H9 (cell line): ENCODE measurements around the gene MGP. TPM values are rescaled to one million over a fixed set of nuclear protein-coding genes. Genes with fewer than 3 reads are reported as not detected.

ENCODE experiments used
- DNase-seq: peaks from one replicate; pipeline ENCODE4 v3.0.0-alpha.2; 2017
- H2AFZ ChIP-seq: one replicate; pipeline ENCODE4 v1.6.1; 2013; ENCODE audit warnings: mild to moderate bottlenecking, low read length, control low read depth, moderate library complexity
- H2AK5ac ChIP-seq: 2 replicates; pipeline ENCODE4 v1.6.1; 2013; ENCODE audit warnings: low read length, control low read depth, mixed read lengths; ENCODE audit not compliant: insufficient read length
- H2BK120ac ChIP-seq: one replicate; pipeline ENCODE4 v1.6.1; 2013; ENCODE audit warnings: low read depth, mild to moderate bottlenecking, low read length, control low read depth, inconsistent platforms; ENCODE audit not compliant: poor library complexity, severe bottlenecking
- H2BK12ac ChIP-seq: 2 replicates; pipeline ENCODE4 v1.6.1; 2013; ENCODE audit warnings: low read length, control low read depth, mixed read lengths, low read depth; ENCODE audit not compliant: insufficient read length
- H2BK15ac ChIP-seq: 2 replicates; pipeline ENCODE4 v1.6.1; 2013; ENCODE audit warnings: low read depth, low read length, control low read depth
- H2BK20ac ChIP-seq: one replicate; pipeline ENCODE4 v1.6.1; 2013; ENCODE audit warnings: low read depth, mild to moderate bottlenecking, low read length, control low read depth, inconsistent platforms; ENCODE audit not compliant: poor library complexity, severe bottlenecking
- H2BK5ac ChIP-seq: 2 replicates; pipeline ENCODE4 v1.6.1; 2013; ENCODE audit warnings: low read length, control low read depth, mixed read lengths; ENCODE audit not compliant: insufficient read length
- H3K14ac ChIP-seq: 2 replicates; pipeline ENCODE4 v1.6.1; 2013; ENCODE audit warnings: low read length, control low read depth; ENCODE audit not compliant: insufficient read depth
- H3K18ac ChIP-seq: 2 replicates; pipeline ENCODE4 v1.6.1; 2013; ENCODE audit warnings: low read depth, mild to moderate bottlenecking, mixed read lengths, low read length, control low read depth; ENCODE audit not compliant: insufficient read length
- H3K23ac ChIP-seq: 2 replicates; pipeline ENCODE4 v1.6.1; 2013; ENCODE audit warnings: low read length, control low read depth, mixed read lengths, low read depth; ENCODE audit not compliant: insufficient read length
- H3K23me2 ChIP-seq: 2 replicates; pipeline ENCODE4 v1.6.1; 2013; ENCODE audit warnings: low read depth, mild to moderate bottlenecking, mixed read lengths, low read length, control low read depth; ENCODE audit not compliant: insufficient read length, poor library complexity, severe bottlenecking
- H3K27ac ChIP-seq: 2 replicates; pipeline ENCODE4 v1.5.1; 2013; ENCODE audit warnings: low read length, control low read depth, mixed read lengths, low read depth; ENCODE audit not compliant: insufficient read length
- H3K27me3 ChIP-seq: 2 replicates; pipeline ENCODE4 v1.6.1; 2013; ENCODE audit warnings: low read length, control low read depth, inconsistent platforms; ENCODE audit not compliant: insufficient read depth
- H3K4ac ChIP-seq: 2 replicates; pipeline ENCODE4 v1.6.1; 2013; ENCODE audit warnings: low read depth, mild to moderate bottlenecking, control low read depth, inconsistent platforms, low read length, moderate library complexity
- H3K4me1 ChIP-seq: 2 replicates; pipeline ENCODE4 v1.6.1; 2013; ENCODE audit warnings: low read length, control low read depth, inconsistent platforms; ENCODE audit not compliant: insufficient read depth
- H3K4me2 ChIP-seq: 2 replicates; pipeline ENCODE4 v1.6.1; 2013; ENCODE audit warnings: low read length, control low read depth, mixed read lengths; ENCODE audit not compliant: insufficient read length, insufficient read depth
- H3K56ac ChIP-seq: 2 replicates; pipeline ENCODE4 v1.6.1; 2013; ENCODE audit warnings: low read depth, mild to moderate bottlenecking, mixed read lengths, low read length, control low read depth; ENCODE audit not compliant: insufficient read length
- H3K79me1 ChIP-seq: 2 replicates; pipeline ENCODE4 v1.6.1; 2013; ENCODE audit warnings: low read depth, mild to moderate bottlenecking, moderate library complexity, low read length, control low read depth, inconsistent platforms; ENCODE audit not compliant: insufficient read depth, poor library complexity, severe bottlenecking
- H3K79me2 ChIP-seq: 2 replicates; pipeline ENCODE4 v1.6.1; 2013; ENCODE audit warnings: low read length, control low read depth, inconsistent platforms; ENCODE audit not compliant: insufficient read depth
- H3K9ac ChIP-seq: 2 replicates; pipeline ENCODE4 v1.6.1; 2013; ENCODE audit warnings: low read length, control low read depth, mixed read lengths; ENCODE audit not compliant: insufficient read length; ENCODE audit errors: extremely low read depth
- H3K9me3 ChIP-seq: one replicate; pipeline ENCODE4 v1.6.1; 2013; ENCODE audit warnings: low read depth, low read length, inconsistent platforms; ENCODE audit not compliant: control insufficient read depth
- H3T11ph ChIP-seq: one replicate; pipeline ENCODE4 v1.6.1; 2013; ENCODE audit warnings: mild to moderate bottlenecking, low read length, control low read depth, inconsistent platforms
- H4K20me1 ChIP-seq: one replicate; pipeline ENCODE4 v1.6.1; 2013; ENCODE audit not compliant: control insufficient read depth, insufficient read length, insufficient read depth
- H4K5ac ChIP-seq: 2 replicates; pipeline ENCODE4 v1.6.1; 2013; ENCODE audit warnings: low read depth, mild to moderate bottlenecking, mixed read lengths, low read length, control low read depth; ENCODE audit not compliant: insufficient read length
- H4K8ac ChIP-seq: replicated peaks from 2 replicates; pipeline ENCODE4 v1.6.1; 2013; ENCODE audit warnings: low read length, control low read depth, mixed read lengths, low read depth; ENCODE audit not compliant: insufficient read length
- H4K91ac ChIP-seq: 2 replicates; pipeline ENCODE4 v1.6.1; 2013; ENCODE audit warnings: low read depth, mild to moderate bottlenecking, moderate library complexity, mixed read lengths, low read length, control low read depth; ENCODE audit not compliant: insufficient read length
- H3K27ac Mint-ChIP-seq, 3 experiments: 2 replicates in 2 of 3; 3 replicates in 1 of 3; pipeline ENCODE4 v1.8.0; 2020 to 2021; ENCODE audit warnings: mixed read lengths in 3 of 3, mild to moderate bottlenecking in 1 of 3, moderate library complexity in 1 of 3
- H3K27me3 Mint-ChIP-seq: 2 replicates; pipeline ENCODE4 v1.8.0; 2021; ENCODE audit warnings: low read depth, mild to moderate bottlenecking, moderate library complexity, mixed read lengths
- H3K36me3 Mint-ChIP-seq, 3 experiments: 2 replicates in 2 of 3; 3 replicates in 1 of 3; pipeline ENCODE4 v1.8.0; 2020 to 2021; ENCODE audit warnings: low read depth in 3 of 3, mixed read lengths in 3 of 3; ENCODE audit not compliant: insufficient read depth in 1 of 3
- H3K4me1 Mint-ChIP-seq, 2 experiments: 2 replicates each; pipeline ENCODE4 v1.8.0; 2020; ENCODE audit warnings: mixed read lengths in 2 of 2
- H3K4me3 Mint-ChIP-seq, 2 experiments: 2 replicates in 1 of 2; 3 replicates in 1 of 2; pipeline ENCODE4 v1.8.0; 2020 to 2021; ENCODE audit warnings: mild to moderate bottlenecking in 2 of 2, mixed read lengths in 2 of 2, moderate library complexity in 1 of 2
- H3K9me3 Mint-ChIP-seq, 2 experiments: 2 replicates in 1 of 2; 3 replicates in 1 of 2; pipeline ENCODE4 v1.8.0; 2020; ENCODE audit warnings: mild to moderate bottlenecking in 2 of 2, mixed read lengths in 2 of 2, moderate library complexity in 1 of 2
- CTCF ChIP-seq: fragments of 200-600 bp; sonication (generic); conservative IDR thresholded peaks from 3 replicates; pipeline ENCODE4 v1.8.0; 2021; ENCODE audit warnings: antibody characterized with exemption, mild to moderate bottlenecking
- WGBS: extraction: QIAGEN DNeasy Blood & Tissue Kit; methylation state at CpG from one replicate; pipeline ENCODE4 v1.1.7; 2013; ENCODE audit warnings: missing lambda C conversion rate, low lambda C conversion rate, mixed read lengths; ENCODE audit not compliant: insufficient read length; ENCODE audit errors: extremely low coverage; 5-methylcytosine and 5-hydroxymethylcytosine counted together
- total RNA-seq: library from RNA; stranded (reverse); gene quantifications from 2 replicates; pipeline ENCODE4 v1.2.1, GENCODE V29; 2021

Gene MGP
- total RNA-seq, 1 experiment from 2014 or later = not detected

GRCh38 chr12:14921218-14921617, 35.6 kb upstream of the MGP start:
- Histone ChIP-seq H2BK12ac (no peak overlapping the region), H2BK120ac (no peak overlapping the region), H3K23ac (no peak overlapping the region), H3K18ac (no peak overlapping the region), H3K79me1 (no peaks in the 10 kb centered on the region), H3K14ac (no peak overlapping the region), H2AK5ac (no peak overlapping the region), H3K23me2 (no peaks in the 10 kb centered on the region), H2BK20ac (no peak overlapping the region), H3K27me3 (no peaks in the 10 kb centered on the region), H3K9me3 (no peaks in the 10 kb centered on the region), H4K20me1 (no peaks in the 10 kb centered on the region), H4K5ac (no peak overlapping the region), H2BK15ac (no peak overlapping the region), H3K4me1 (no peaks in the 10 kb centered on the region), H3K4ac (no peak overlapping the region), H3K27ac (no peak overlapping the region), H2BK5ac (no peak overlapping the region), H4K8ac (no peak overlapping the region), H3K56ac (no peak overlapping the region), H4K91ac (no peak overlapping the region), H3K9ac (no peak overlapping the region), H3K79me2 (no peaks in the 10 kb centered on the region; the same call in 1 of the 2 replicates), H3T11ph (no peak overlapping the region), H3K4me2 (no peak overlapping the region), H2AFZ (no peak overlapping the region)
- no peak for DNase-seq
- no peaks in the 10 kb centered on the region for H3K27me3 Mint-ChIP-seq
- H3K4me1 Mint-ChIP-seq = no peaks in the 10 kb centered on the region
- H3K9me3 Mint-ChIP-seq = no peaks in the 10 kb centered on the region
- H3K4me3 Mint-ChIP-seq = no peak overlapping the region
- no peaks in the 10 kb centered on the region for H3K36me3 Mint-ChIP-seq
- H3K27ac Mint-ChIP-seq = no peak overlapping the region
- TF ChIP-seq CTCF = no peak
- WGBS = no CpG with 5 or more reads among the region's 2 CpGs
